DLD1 (cell line): ENCODE measurements around the gene PAIP1.
"Not testable (repeated sequence)": the region's sequence is repeated elsewhere in the genome, so short reads cannot be mapped to it uniquely, and the experiment has no call there.

Experiments
- in situ Hi-C: cut with HindIII; loops from 2 replicates; pipeline ENCODE4 v1.10.0; 2017; ENCODE audit warnings: low sequenced_read_pairs

Gene PAIP1

GRCh38 chr5:43556857-43557542 lies at the start of gene PAIP1:
PAIP1 (minus strand) TSS chr5:43557077; CDS start chr5:43556846, 231 bp downstream.
- in situ Hi-C loops = no loop called here

- in situ Hi-C loops = no loop called here
Observed at GRCh38 chr5:43606351-43606750, 49.5 kb upstream of the PAIP1 start.

- in situ Hi-C loops = no loop called here
Observed at GRCh38 chr5:43604699-43605098, 47.8 kb upstream of the PAIP1 start.

GRCh38 chr5:43603344-43604217 lies 46.7 kb upstream of the PAIP1 start:
- in situ Hi-C loops = no loop called here

- in situ Hi-C loops = no loop called here
Observed at GRCh38 chr5:43602461-43603343, 45.8 kb upstream of the PAIP1 start, which contains the start of gene NNT. NNT (plus strand) TSS chr5:43603180; CDS start chr5:43609196, 6,016 bp downstream.

GRCh38 chr5:43601454-43602260 lies 44.8 kb upstream of the PAIP1 start:
- in situ Hi-C loops = no loop called here

- in situ Hi-C loops = not testable (repeated sequence)
Observed at GRCh38 chr5:43598927-43599326, 42.0 kb upstream of the PAIP1 start.

- in situ Hi-C loops = no loop called here
Observed at GRCh38 chr5:43592363-43592762, 35.5 kb upstream of the PAIP1 start.

GRCh38 chr5:43590700-43591099 lies 33.8 kb upstream of the PAIP1 start:
- in situ Hi-C loops = no loop called here

- in situ Hi-C loops = no loop called here
Observed at GRCh38 chr5:43589310-43589709, 32.4 kb upstream of the PAIP1 start.

- in situ Hi-C loops = no loop called here
Observed at GRCh38 chr5:43588842-43589241, 32.0 kb upstream of the PAIP1 start.

GRCh38 chr5:43584166-43584699 lies 27.4 kb upstream of the PAIP1 start:
- in situ Hi-C loops = no loop called here

GRCh38 chr5:43583724-43584123 lies 26.8 kb upstream of the PAIP1 start:
- in situ Hi-C loops = no loop called here

- in situ Hi-C loops = no loop called here
Observed at GRCh38 chr5:43582082-43583005, 25.5 kb upstream of the PAIP1 start.

GRCh38 chr5:43581398-43581797 lies 24.5 kb upstream of the PAIP1 start:
- in situ Hi-C loops = no loop called here

GRCh38 chr5:43580402-43581210 lies 23.7 kb upstream of the PAIP1 start:
- in situ Hi-C loops = not testable (repeated sequence)

- in situ Hi-C loops = no loop called here
Observed at GRCh38 chr5:43573058-43573457, 16.2 kb upstream of the PAIP1 start.

- in situ Hi-C loops = no loop called here
Observed at GRCh38 chr5:43572357-43572756, 15.5 kb upstream of the PAIP1 start.
